DND-41 (cell line): ENCODE results near the gene MERTK.
"Not testable (repeated sequence)": the region's sequence is repeated elsewhere in the genome, so short reads cannot be mapped to it uniquely, and the experiment has no call there.

ENCODE experiments used
- ATAC-seq: fragments of 200-7000 bp; cut with Tn5 transposase; 3 replicates; pipeline ENCODE4 v1.9.1; 2021; ENCODE audit warnings: low read depth; ENCODE audit not compliant: insufficient read depth
- DNase-seq: peaks from one replicate; pipeline ENCODE4 v3.0.0-alpha.2; 2020
- H2AFZ ChIP-seq: 2 replicates; pipeline ENCODE4 v1.6.0; 2012; ENCODE audit warnings: low read depth, low read length
- H3K27ac ChIP-seq: 2 replicates; pipeline ENCODE4 v1.5.1; 2012; ENCODE audit warnings: low read length, inconsistent platforms
- H3K27me3 ChIP-seq: fragments of 200-600 bp; sonication (generic); 2 replicates; pipeline ENCODE4 v1.6.0; 2012; ENCODE audit warnings: low read length, mild to moderate bottlenecking, inconsistent platforms; ENCODE audit not compliant: insufficient read depth, poor library complexity
- H3K36me3 ChIP-seq: 2 replicates; pipeline ENCODE4 v1.5.1; 2012; ENCODE audit warnings: low read length, inconsistent platforms; ENCODE audit not compliant: insufficient read depth
- H3K4me1 ChIP-seq: 2 replicates; pipeline ENCODE4 v1.5.1; 2012; ENCODE audit warnings: mild to moderate bottlenecking, low read length; ENCODE audit not compliant: insufficient read depth
- H3K4me2 ChIP-seq: 2 replicates; pipeline ENCODE4 v1.6.0; 2012; ENCODE audit warnings: mild to moderate bottlenecking, moderate library complexity, low read length, inconsistent platforms; ENCODE audit not compliant: insufficient read depth
- H3K4me3 ChIP-seq, 2 experiments: fragments of 200-600 bp in 1 of 2; shearing (Covaris generic) in 1 of 2; 2 replicates each; pipeline ENCODE4 v1.5.1; 2012 to 2016; ENCODE audit warnings: inconsistent platforms in 2 of 2, low read length in 2 of 2, mild to moderate bottlenecking in 2 of 2, low read depth in 1 of 2, moderate library complexity in 1 of 2
- H3K79me2 ChIP-seq: 2 replicates; pipeline ENCODE4 v1.6.0; 2012; ENCODE audit warnings: low read length, inconsistent platforms; ENCODE audit not compliant: insufficient read depth
- H3K9ac ChIP-seq: 2 replicates; pipeline ENCODE4 v1.6.0; 2012; ENCODE audit warnings: low read depth, mild to moderate bottlenecking, inconsistent platforms, low read length, moderate library complexity
- H3K9me3 ChIP-seq: 2 replicates; pipeline ENCODE4 v1.5.1; 2012; ENCODE audit warnings: low read length, moderate library complexity, mild to moderate bottlenecking, inconsistent platforms; ENCODE audit not compliant: insufficient read depth, severe bottlenecking
- H4K20me1 ChIP-seq: 2 replicates; pipeline ENCODE4 v1.6.0; 2012; ENCODE audit warnings: low read length; ENCODE audit not compliant: insufficient read depth
- CTCF ChIP-seq: IDR thresholded peaks from 2 replicates; pipeline ENCODE4 v1.5.1; 2012; ENCODE audit warnings: borderline replicate concordance, low read length, moderate library complexity, mild to moderate bottlenecking; ENCODE audit not compliant: poor library complexity, severe bottlenecking; ENCODE audit errors: extremely low read depth
- EZH2 ChIP-seq: IDR thresholded peaks from 3 replicates; pipeline ENCODE4 v1.6.1; 2012; ENCODE audit warnings: borderline replicate concordance, low read depth, mild to moderate bottlenecking, moderate library complexity, low read length, inconsistent platforms; ENCODE audit not compliant: severe bottlenecking

MERTK gene

GRCh38 chr2:111909079-111909478 lies 10.7 kb downstream of the MERTK start:
- Histone ChIP-seq H3K27me3 (no peaks in the 10 kb centered on the region), H3K9ac (no peak overlapping the region), H3K4me2 (no peak overlapping the region), H3K36me3 (no peaks in the 10 kb centered on the region), H2AFZ (no peak overlapping the region), H3K4me1 (peaks cover 20% of the 10 kb centered on the region), H3K27ac (no peak overlapping the region), H3K79me2 (no peaks in the 10 kb centered on the region), H3K9me3 (no peaks in the 10 kb centered on the region), H3K4me3 (no peak overlapping the region), H4K20me1 (no peaks in the 10 kb centered on the region)
- DNase-seq (no peak), ATAC-seq (no peak)
- TF ChIP-seq CTCF, result no peak
- TF ChIP-seq EZH2, result no peak

GRCh38 chr2:111909997-111910396 lies 11.6 kb downstream of the MERTK start:
- not testable (repeated sequence) for H3K9ac ChIP-seq, ATAC-seq, H3K4me3 ChIP-seq, H3K27ac ChIP-seq, H2AFZ ChIP-seq, H4K20me1 ChIP-seq, H3K79me2 ChIP-seq, DNase-seq, H3K4me2 ChIP-seq, H3K27me3 ChIP-seq, H3K9me3 ChIP-seq, H3K36me3 ChIP-seq
- peaks cover 20% of the 10 kb centered on the region for H3K4me1 ChIP-seq

GRCh38 chr2:111910609-111911277 lies 12.3 kb downstream of the MERTK start:
- Histone ChIP-seq H3K27me3 (no peaks in the 10 kb centered on the region), H3K27ac (no peak overlapping the region), H3K79me2 (no peaks in the 10 kb centered on the region), H3K4me1 (peaks cover 17% of the 10 kb centered on the region), H3K36me3 (no peaks in the 10 kb centered on the region), H3K9ac (no peak overlapping the region), H2AFZ (no peak overlapping the region), H3K4me2 (no peak overlapping the region), H4K20me1 (no peaks in the 10 kb centered on the region), H3K9me3 (no peaks in the 10 kb centered on the region), H3K4me3 (no peak overlapping the region)
- DNase-seq (no peak), ATAC-seq (no peak)
- TF ChIP-seq CTCF (no peak), EZH2 (no peak)

GRCh38 chr2:111911295-111911977 lies 13.0 kb downstream of the MERTK start:
- not testable (repeated sequence) for H3K4me2 ChIP-seq, H3K4me1 ChIP-seq, H3K4me3 ChIP-seq, H3K27ac ChIP-seq, ATAC-seq, H3K79me2 ChIP-seq, H3K36me3 ChIP-seq, H3K9me3 ChIP-seq, H2AFZ ChIP-seq, H3K27me3 ChIP-seq, H3K9ac ChIP-seq, H4K20me1 ChIP-seq, DNase-seq
